Progenitor cell of endocrine pancreas (in vitro differentiated cells): Measurements from ENCODE around the gene C1orf94. TPM values are rescaled to one million over a fixed set of nuclear protein-coding genes. Genes with fewer than 3 reads are reported as not detected.

Experiments
- DNase-seq: peaks from one replicate; pipeline ENCODE4 v3.0.0; 2021; ENCODE audit warnings: low spot score; ENCODE audit not compliant: unreplicated experiment
- H3K27ac Mint-ChIP-seq: 2 replicates; pipeline ENCODE4 v1.8.0; 2021; ENCODE audit warnings: mild to moderate bottlenecking, moderate library complexity, mixed read lengths
- H3K27me3 Mint-ChIP-seq: 2 replicates; pipeline ENCODE4 v1.8.0; 2021; ENCODE audit warnings: mixed read lengths
- H3K36me3 Mint-ChIP-seq: 2 replicates; pipeline ENCODE4 v1.8.0; 2022; ENCODE audit warnings: mixed read lengths; ENCODE audit not compliant: insufficient read depth
- H3K4me1 Mint-ChIP-seq: 2 replicates; pipeline ENCODE4 v1.8.0; 2021; ENCODE audit warnings: low read depth, mixed read lengths
- H3K4me3 Mint-ChIP-seq: 2 replicates; pipeline ENCODE4 v1.8.0; 2021; ENCODE audit warnings: low read depth, mild to moderate bottlenecking, moderate library complexity, mixed read lengths
- H3K9me3 Mint-ChIP-seq: 2 replicates; pipeline ENCODE4 v1.8.0; 2021; ENCODE audit warnings: low read depth, mixed read lengths
- total RNA-seq: library from RNA; stranded (reverse); gene quantifications from 2 replicates; pipeline ENCODE4 v1.2.1, GENCODE V29; 2021
- TF ChIP-seq, protein P1 (sequence below): fragments of 200-600 bp; sonication (generic); IDR thresholded peaks from one replicate; pipeline ENCODE4 v1.5.0; 2021; ENCODE audit warnings: antibody characterized with exemption, mild to moderate bottlenecking; ENCODE audit not compliant: unreplicated experiment

C1orf94 gene
- total RNA-seq, 1 donor from 2014 or later: not detected

DNA sequence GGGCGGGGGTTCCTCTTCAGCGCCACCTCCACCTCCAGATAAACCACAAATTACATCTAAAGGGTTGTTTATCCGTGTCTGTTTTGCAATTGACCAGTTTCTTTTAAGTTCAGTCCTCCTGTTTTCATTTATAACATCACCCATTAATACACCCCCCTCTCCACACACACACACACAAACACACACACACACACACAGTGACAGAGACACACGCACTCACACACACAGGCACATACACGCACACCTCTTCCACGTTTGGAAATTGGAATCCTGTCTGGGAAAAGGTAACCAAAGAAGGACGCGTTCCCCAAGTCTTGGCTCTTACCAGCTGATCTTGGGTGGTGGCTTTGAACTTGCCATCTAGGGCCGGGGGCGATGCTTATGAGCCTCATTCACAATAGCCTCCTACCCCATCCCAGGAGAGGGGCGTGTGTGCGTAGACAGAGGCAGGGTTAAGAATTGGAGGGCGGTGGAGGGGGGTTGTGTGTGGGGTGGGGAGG lies 11.2 kb upstream of the C1orf94 start:
- Mint-ChIP-seq H3K36me3 (no peaks in the 10 kb centered on the region), H3K4me1 (peaks cover 11% of the 10 kb centered on the region), H3K9me3 (no peaks in the 10 kb centered on the region), H3K27ac (peak overlapping the region; percentile 19), H3K27me3 (peaks cover 86% of the 10 kb centered on the region), H3K4me3 (peak overlapping the region; percentile 66)
- TF ChIP-seq, protein P1, sequence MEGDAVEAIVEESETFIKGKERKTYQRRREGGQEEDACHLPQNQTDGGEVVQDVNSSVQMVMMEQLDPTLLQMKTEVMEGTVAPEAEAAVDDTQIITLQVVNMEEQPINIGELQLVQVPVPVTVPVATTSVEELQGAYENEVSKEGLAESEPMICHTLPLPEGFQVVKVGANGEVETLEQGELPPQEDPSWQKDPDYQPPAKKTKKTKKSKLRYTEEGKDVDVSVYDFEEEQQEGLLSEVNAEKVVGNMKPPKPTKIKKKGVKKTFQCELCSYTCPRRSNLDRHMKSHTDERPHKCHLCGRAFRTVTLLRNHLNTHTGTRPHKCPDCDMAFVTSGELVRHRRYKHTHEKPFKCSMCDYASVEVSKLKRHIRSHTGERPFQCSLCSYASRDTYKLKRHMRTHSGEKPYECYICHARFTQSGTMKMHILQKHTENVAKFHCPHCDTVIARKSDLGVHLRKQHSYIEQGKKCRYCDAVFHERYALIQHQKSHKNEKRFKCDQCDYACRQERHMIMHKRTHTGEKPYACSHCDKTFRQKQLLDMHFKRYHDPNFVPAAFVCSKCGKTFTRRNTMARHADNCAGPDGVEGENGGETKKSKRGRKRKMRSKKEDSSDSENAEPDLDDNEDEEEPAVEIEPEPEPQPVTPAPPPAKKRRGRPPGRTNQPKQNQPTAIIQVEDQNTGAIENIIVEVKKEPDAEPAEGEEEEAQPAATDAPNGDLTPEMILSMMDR: no peak
- no peak for DNase-seq

- peaks cover 11% of the 10 kb centered on the region for H3K4me1 Mint-ChIP-seq
- H3K9me3 Mint-ChIP-seq: no peaks in the 10 kb centered on the region
- peaks cover 86% of the 10 kb centered on the region for H3K27me3 Mint-ChIP-seq
- no peaks in the 10 kb centered on the region for H3K36me3 Mint-ChIP-seq
- H3K27ac Mint-ChIP-seq: no peak overlapping the region
- DNase-seq: no peak
- TF ChIP-seq, protein P1: no peak
- H3K4me3 Mint-ChIP-seq: peak overlapping the region; percentile 37
Measured at GRCh38 chr1:34166191-34166624, 10.5 kb upstream of the C1orf94 start.

DNA sequence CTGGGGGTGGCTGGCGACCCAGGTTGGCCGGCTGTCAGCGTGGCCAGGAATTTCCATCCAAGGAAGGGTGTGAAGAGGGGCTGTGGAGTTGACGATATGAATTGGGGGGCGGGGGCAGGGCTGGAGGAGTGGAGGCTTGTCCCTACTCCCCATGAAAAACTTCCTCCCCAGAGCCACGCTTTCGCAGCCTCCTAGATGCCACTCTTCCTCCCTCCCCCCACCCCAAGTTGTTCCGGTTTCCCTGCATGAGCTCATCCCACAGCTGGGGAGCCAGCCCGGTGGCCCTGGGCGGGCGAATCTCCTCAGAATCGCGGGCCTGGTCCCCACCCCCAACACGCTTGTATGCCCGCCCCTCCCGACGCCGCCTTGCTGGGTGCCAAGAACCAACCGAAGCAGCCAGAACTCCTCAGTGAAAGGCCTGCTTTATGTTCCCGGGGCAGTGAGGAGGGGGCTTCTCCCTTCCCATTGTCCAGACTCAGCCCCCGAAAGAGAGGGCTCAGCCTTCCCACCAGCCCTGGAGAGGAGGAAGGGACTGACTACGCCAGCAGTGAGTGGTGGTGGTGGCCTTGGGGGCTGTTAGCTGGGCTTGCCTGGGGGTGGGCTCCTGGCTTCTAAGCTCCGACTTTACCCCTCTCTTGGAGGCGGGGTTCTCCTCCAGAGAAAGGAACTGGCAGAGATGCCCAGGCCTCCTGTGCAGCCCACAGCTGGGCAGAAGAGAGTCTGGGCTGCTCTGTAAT lies 9.9 kb upstream of the C1orf94 start:
- no peak for DNase-seq
- TF ChIP-seq, protein P1: no peak
- Mint-ChIP-seq H3K9me3 (no peaks in the 10 kb centered on the region), H3K27ac (no peak overlapping the region), H3K36me3 (no peaks in the 10 kb centered on the region), H3K4me3 (no peak overlapping the region), H3K27me3 (peaks cover 86% of the 10 kb centered on the region), H3K4me1 (peaks cover 11% of the 10 kb centered on the region)

GRCh38 chr1:34167389-34167788 lies 9.3 kb upstream of the C1orf94 start:
- TF ChIP-seq, protein P1: no peak
- Mint-ChIP-seq H3K9me3 (no peaks in the 10 kb centered on the region), H3K4me3 (no peak overlapping the region), H3K36me3 (no peaks in the 10 kb centered on the region), H3K27ac (no peak overlapping the region), H3K4me1 (peaks cover 11% of the 10 kb centered on the region), H3K27me3 (peaks cover 88% of the 10 kb centered on the region)
- no peak for DNase-seq

- Mint-ChIP-seq H3K4me3 (no peak overlapping the region), H3K27me3 (peaks cover 58% of the 10 kb centered on the region)
Measured at GRCh38 chr1:34175744-34176143, 963 bp upstream of the C1orf94 start.

More at GRCh38 chr1:34175744-34176143, 963 bp upstream of the C1orf94 start:
- TF ChIP-seq, protein P1: no peak
- Mint-ChIP-seq H3K27ac (no peak overlapping the region), H3K36me3 (no peaks in the 10 kb centered on the region), H3K4me1 (no peaks in the 10 kb centered on the region), H3K9me3 (no peaks in the 10 kb centered on the region)
- DNase-seq: no peak
